Measurements from ENCODE around the gene TAGAP. TPM values are rescaled to one million over a fixed set of nuclear protein-coding genes. Genes with fewer than 3 reads are reported as not detected.
A peak's percentile ranks its signal among the peaks of the same experiment; 100 is the strongest.

Gene TAGAP
- total and polyA plus RNA-seq, 2 donors (not counting 1 experiment from before 2014, with no cell fraction given), result 167 to 242 TPM

GRCh38 chr6:159041181-159041580 is 3.6 kb downstream of the TAGAP start:
- ATAC-seq (ENCODE audit: low read depth) (no peak), DNase-seq (no peak)
- Histone ChIP-seq H3K79me2 (ENCODE audit: control insufficient read depth, insufficient read depth, low read length) (peaks cover 65% of the 10 kb centered on the region), H3K36me3 (replicated peaks in 1 of 2; ENCODE audit: control extremely low read depth in 1 of 2, control insufficient read depth in 1 of 2, extremely low read depth in 1 of 2, insufficient read depth in 2 of 2, low read length in 1 of 2) (peaks cover 14 to 78% of the 10 kb centered on the region in 2 experiments), H2AFZ (ENCODE audit: insufficient read depth, low read depth, low read length, poor library complexity, severe bottlenecking) (no peak overlapping the region), H3K9me3 (ENCODE audit: control extremely low read depth in 1 of 3, control insufficient read depth in 2 of 3, insufficient read depth in 1 of 3, low read length in 2 of 3) (no peaks in the 10 kb centered on the region), H3K27me3 (replicated peaks in 1 of 4; ENCODE audit: control extremely low read depth in 1 of 4, control insufficient read depth in 3 of 4, insufficient read depth in 4 of 4, low read length in 3 of 4) (no peaks in the 10 kb centered on the region), H3K4me1 (ENCODE audit: control insufficient read depth in 2 of 2, insufficient read depth in 2 of 2, low read length in 2 of 2) (peaks cover 61 to 78% of the 10 kb centered on the region in 2 donors), H3K4me3 (ENCODE audit: control extremely low read depth in 1 of 5, extremely low read depth in 1 of 5, insufficient read depth in 1 of 5, low read depth in 2 of 5, low read length in 4 of 5) (peak overlapping the region in 4 of 5 experiments; percentile 12 to 100 (median 94)), H3K9ac (ENCODE audit: low read length) (peak overlapping the region; percentile 94), H3K4me2 (replicated peaks; ENCODE audit: low read depth, low read length, poor library complexity, severe bottlenecking) (peak overlapping the region; percentile 86), H3K27ac (ENCODE audit: low read length in 2 of 2) (peak overlapping the region; percentile 98 to 99), H4K20me1 (ENCODE audit: control insufficient read depth, insufficient read depth, low read length, poor library complexity, severe bottlenecking) (peaks cover 36% of the 10 kb centered on the region)
- H3K27me3 Mint-ChIP-seq, result no peaks in the 10 kb centered on the region
- peaks cover 72% of the 10 kb centered on the region for H3K4me1 Mint-ChIP-seq
- peak overlapping the region; percentile 99 for H3K27ac Mint-ChIP-seq
- TF ChIP-seq EZH2 (IDR thresholded peaks at IDR 0.05; ENCODE audit: borderline replicate concordance, insufficient read depth, low read depth, low read length, poor library complexity, severe bottlenecking), result no peak
- no peak for TF ChIP-seq CTCF (IDR thresholded peaks at IDR 0.05)
- no peaks in the 10 kb centered on the region for H3K9me3 Mint-ChIP-seq (ENCODE audit: insufficient read depth)
- H3K4me3 Mint-ChIP-seq, result peak overlapping the region; percentile 100
- intact Hi-C loops (cut with micrococcal nuclease), result loop anchor here (5.0 kb wide), 1 partner anchor 224 kb away; the partner anchor contains the start of gene EZR
- 100% methylated on average over 3 of the region's 7 CpGs for WGBS (ENCODE audit: insufficient coverage)
- ChIA-PET POLR2A (interaction anchor here (2.6 to 4.7 kb wide), 2 partner anchors 63 to 66 kb away, joined by 13 to 60 read pairs; no protein-coding TSS in a partner anchor), CTCF (interaction anchor here (0.7 to 14.6 kb wide), 12 partner anchors 8 to 94 kb away, joined by 3 to 497 read pairs (median 22); no protein-coding TSS in a partner anchor)

- H3K9ac ChIP-seq (ENCODE audit: low read length), result peak overlapping the region; percentile 94
- H3K27me3 Mint-ChIP-seq, result no peaks in the 10 kb centered on the region
- ChIA-PET POLR2A (interaction anchor here (0.6 to 1.6 kb wide), 10 partner anchors 23 to 79 kb away, joined by 3 to 14 read pairs (median 7); no protein-coding TSS in a partner anchor), CTCF (interaction anchor here (0.8 to 14.6 kb wide), 18 partner anchors 9 to 95 kb away, joined by 3 to 497 read pairs (median 4); no protein-coding TSS in a partner anchor)
- H2AFZ ChIP-seq (ENCODE audit: insufficient read depth, low read depth, low read length, poor library complexity, severe bottlenecking), result no peak overlapping the region
- no peaks in the 10 kb centered on the region for H3K9me3 Mint-ChIP-seq (ENCODE audit: insufficient read depth)
- peak overlapping the region; percentile 99 for H3K27ac Mint-ChIP-seq
- no peak for TF ChIP-seq CTCF (IDR thresholded peaks at IDR 0.05)
- no peak for TF ChIP-seq EZH2 (IDR thresholded peaks at IDR 0.05; ENCODE audit: borderline replicate concordance, insufficient read depth, low read depth, low read length, poor library complexity, severe bottlenecking)
- peak overlapping the region; percentile 98 to 99 for H3K27ac ChIP-seq (ENCODE audit: low read length in 2 of 2)
- H3K4me3 ChIP-seq (ENCODE audit: control extremely low read depth in 1 of 5, extremely low read depth in 1 of 5, insufficient read depth in 1 of 5, low read depth in 2 of 5, low read length in 4 of 5), result peak overlapping the region in 4 of 5 experiments; percentile 17 to 39 (median 24)
- H4K20me1 ChIP-seq (ENCODE audit: control insufficient read depth, insufficient read depth, low read length, poor library complexity, severe bottlenecking), result peaks cover 50% of the 10 kb centered on the region
- peaks cover 73% of the 10 kb centered on the region for H3K4me1 Mint-ChIP-seq
- peak overlapping the region; percentile 86 for H3K4me2 ChIP-seq (replicated peaks; ENCODE audit: low read depth, low read length, poor library complexity, severe bottlenecking)
- intact Hi-C loops (cut with micrococcal nuclease), result loop anchor here (5.0 kb wide), 1 partner anchor 223 kb away; the partner anchor contains the start of gene EZR
- ATAC-seq (ENCODE audit: low read depth) (no peak), DNase-seq (no peak)
- H3K27me3 ChIP-seq (replicated peaks in 1 of 4; ENCODE audit: control extremely low read depth in 1 of 4, control insufficient read depth in 3 of 4, insufficient read depth in 4 of 4, low read length in 3 of 4), result no peaks in the 10 kb centered on the region
- peaks cover 55% of the 10 kb centered on the region for H3K79me2 ChIP-seq (ENCODE audit: control insufficient read depth, insufficient read depth, low read length)
- peaks cover 14 to 91% of the 10 kb centered on the region in 2 experiments for H3K36me3 ChIP-seq (replicated peaks in 1 of 2; ENCODE audit: control extremely low read depth in 1 of 2, control insufficient read depth in 1 of 2, extremely low read depth in 1 of 2, insufficient read depth in 2 of 2, low read length in 1 of 2)
- H3K4me3 Mint-ChIP-seq, result peak overlapping the region; percentile 100
- no peaks in the 10 kb centered on the region for H3K9me3 ChIP-seq (ENCODE audit: control extremely low read depth in 1 of 3, control insufficient read depth in 2 of 3, insufficient read depth in 1 of 3, low read length in 2 of 3)
- peaks cover 53 to 74% of the 10 kb centered on the region in 2 donors for H3K4me1 ChIP-seq (ENCODE audit: control insufficient read depth in 2 of 2, insufficient read depth in 2 of 2, low read length in 2 of 2)
- no CpG with 5 or more reads among the region's 1 CpG for WGBS (ENCODE audit: insufficient coverage)
These were observed 4.9 kb downstream of the TAGAP start for GRCh38 chr6:159039885-159040258.
